HG03025 (cell line): ENCODE results near the gene FOXC1.

Experiments used
- ATAC-seq: cut with Tn5 transposase; IDR thresholded peaks from one replicate; pipeline ENCODE4 v1.9.1; 2021; ENCODE audit warnings: mild to moderate bottlenecking, moderate library complexity; ENCODE audit not compliant: unreplicated experiment, low FRiP score

The FOXC1 gene

GRCh38 chr6:1598886-1599285 lies 10.8 kb upstream of the FOXC1 start:
- ATAC-seq, result no peak

- no peak for ATAC-seq
These were observed 10.2 kb upstream of the FOXC1 start for GRCh38 chr6:1599469-1599868.

- no peak for ATAC-seq
These were observed 9.5 kb upstream of the FOXC1 start for GRCh38 chr6:1600063-1600763.

- no peak for ATAC-seq
These were observed 9.0 kb upstream of the FOXC1 start for GRCh38 chr6:1600764-1601157.

GRCh38 chr6:1601158-1602048 lies 8.3 kb upstream of the FOXC1 start:
- no peak for ATAC-seq

- no peak for ATAC-seq
These were observed 7.5 kb upstream of the FOXC1 start for GRCh38 chr6:1602049-1602713.

GRCh38 chr6:1603708-1604107 lies 6.0 kb upstream of the FOXC1 start:
- no peak for ATAC-seq

GRCh38 chr6:1604158-1605003 lies 5.3 kb upstream of the FOXC1 start:
- ATAC-seq, result peak; percentile 64

GRCh38 chr6:1605004-1605892 lies 4.5 kb upstream of the FOXC1 start:
- no peak for ATAC-seq

GRCh38 chr6:1605893-1606779 lies 3.6 kb upstream of the FOXC1 start:
- no peak for ATAC-seq

GRCh38 chr6:1606780-1607515 lies 2.8 kb upstream of the FOXC1 start:
- no peak for ATAC-seq

- ATAC-seq, result no peak
These were observed 2.0 kb upstream of the FOXC1 start for GRCh38 chr6:1607516-1608221.

- no peak for ATAC-seq
These were observed 1.3 kb upstream of the FOXC1 start for GRCh38 chr6:1608222-1609040.

GRCh38 chr6:1609041-1609647 lies 571 bp upstream of the FOXC1 start:
- ATAC-seq, result no peak

GRCh38 chr6:1610497-1611321 lies 994 bp downstream of the FOXC1 start:
- no peak for ATAC-seq
